HG02973 (cell line): ENCODE measurements around the gene DOCK3.
"Not testable (repeated sequence)": the region's sequence is repeated elsewhere in the genome, so short reads cannot be mapped to it uniquely, and the experiment has no call there.

Experiments
- ATAC-seq: cut with Tn5 transposase; IDR thresholded peaks from one replicate; pipeline ENCODE4 v1.9.1; 2021; ENCODE audit warnings: moderate library complexity; ENCODE audit not compliant: unreplicated experiment

The DOCK3 gene

GRCh38 chr3:51354172-51354571 lies 679.4 kb downstream of the DOCK3 start:
- no peak for ATAC-seq

- no peak for ATAC-seq
Measured at GRCh38 chr3:51354731-51355615, 680.2 kb downstream of the DOCK3 start.

GRCh38 chr3:51355891-51356578 lies 681.3 kb downstream of the DOCK3 start:
- no peak for ATAC-seq

GRCh38 chr3:51357856-51358255 lies 683.1 kb downstream of the DOCK3 start:
- no peak for ATAC-seq

GRCh38 chr3:51358981-51359380 lies 684.3 kb downstream of the DOCK3 start:
- no peak for ATAC-seq

GRCh38 chr3:51360806-51361205 lies 686.1 kb downstream of the DOCK3 start:
- no peak for ATAC-seq

- no peak for ATAC-seq
Measured at GRCh38 chr3:51361746-51362145, 687.0 kb downstream of the DOCK3 start.

- ATAC-seq, result no peak
Measured at GRCh38 chr3:51362476-51362875, 687.7 kb downstream of the DOCK3 start.

GRCh38 chr3:51368276-51368675 lies 693.5 kb downstream of the DOCK3 start:
- ATAC-seq, result not testable (repeated sequence)

GRCh38 chr3:51371943-51372557 lies 697.3 kb downstream of the DOCK3 start:
- no peak for ATAC-seq

- ATAC-seq, result no peak
Measured at GRCh38 chr3:51373658-51374421, 699.1 kb downstream of the DOCK3 start.

GRCh38 chr3:51374456-51374855 lies 699.7 kb downstream of the DOCK3 start:
- ATAC-seq, result no peak

GRCh38 chr3:51375136-51375535 lies 700.4 kb downstream of the DOCK3 start:
- no peak for ATAC-seq

GRCh38 chr3:51375571-51375970 lies 700.8 kb downstream of the DOCK3 start:
- ATAC-seq, result no peak

GRCh38 chr3:51378065-51378464 lies 703.3 kb downstream of the DOCK3 start:
- ATAC-seq, result no peak

GRCh38 chr3:51378726-51379125 lies 704.0 kb downstream of the DOCK3 start:
- no peak for ATAC-seq

- no peak for ATAC-seq
Measured at GRCh38 chr3:51379301-51379700, 704.6 kb downstream of the DOCK3 start.

GRCh38 chr3:51379746-51380455 lies 705.2 kb downstream of the DOCK3 start:
- no peak for ATAC-seq

GRCh38 chr3:51380601-51381332 lies 706.0 kb downstream of the DOCK3 start:
- ATAC-seq, result no peak

- no peak for ATAC-seq
Measured at GRCh38 chr3:51381333-51381705, 706.6 kb downstream of the DOCK3 start.
